GM12801 (cell line): ENCODE data around the gene ABCC2.

ENCODE experiments used
- CTCF ChIP-seq: IDR thresholded peaks from one replicate; pipeline ENCODE4 v1.5.1; 2011; ENCODE audit warnings: control low read depth; ENCODE audit not compliant: insufficient read length; ENCODE audit errors: extremely low read depth

Gene ABCC2

DNA sequence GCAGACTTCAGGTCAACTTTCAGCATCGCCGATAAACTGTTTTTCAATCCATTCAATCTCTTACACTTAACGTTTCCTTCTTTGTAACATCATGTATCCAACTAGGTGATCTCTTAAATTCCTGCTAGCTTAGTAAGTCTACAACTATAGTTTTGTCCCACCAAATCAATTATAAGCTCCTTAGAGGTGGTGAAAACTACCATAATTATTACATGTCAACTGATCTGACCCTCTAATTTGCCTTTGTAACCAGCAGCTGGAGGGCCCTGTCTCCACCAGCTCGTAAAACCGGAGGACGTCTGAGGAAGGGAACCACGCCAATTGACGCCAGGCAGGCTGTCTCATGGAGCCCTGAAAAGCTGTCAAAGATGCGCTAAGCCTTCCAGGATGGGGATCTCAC is 113.4 kb downstream of the ABCC2 start:
- TF ChIP-seq CTCF, result no peak
